Superior temporal gyrus (tissue), 1 donor: Measurements from ENCODE around the gene GALK2.
"Not testable (repeated sequence)": the region's sequence is repeated elsewhere in the genome, so short reads cannot be mapped to it uniquely, and the experiment has no call there.

Experiments used
- DNase-seq: peaks from one replicate; pipeline ENCODE4 v3.0.0-alpha.2; 2016; ENCODE audit errors: extremely low spot score

Gene GALK2

GRCh38 chr15:49339656-49340055 is 169.6 kb downstream of the GALK2 start:
- no peak for DNase-seq

- DNase-seq: no peak
Measured at GRCh38 chr15:49343546-49343945, 173.5 kb downstream of the GALK2 start.

- DNase-seq: not testable (repeated sequence)
Measured at GRCh38 chr15:49354439-49354838, 184.4 kb downstream of the GALK2 start.

DNA sequence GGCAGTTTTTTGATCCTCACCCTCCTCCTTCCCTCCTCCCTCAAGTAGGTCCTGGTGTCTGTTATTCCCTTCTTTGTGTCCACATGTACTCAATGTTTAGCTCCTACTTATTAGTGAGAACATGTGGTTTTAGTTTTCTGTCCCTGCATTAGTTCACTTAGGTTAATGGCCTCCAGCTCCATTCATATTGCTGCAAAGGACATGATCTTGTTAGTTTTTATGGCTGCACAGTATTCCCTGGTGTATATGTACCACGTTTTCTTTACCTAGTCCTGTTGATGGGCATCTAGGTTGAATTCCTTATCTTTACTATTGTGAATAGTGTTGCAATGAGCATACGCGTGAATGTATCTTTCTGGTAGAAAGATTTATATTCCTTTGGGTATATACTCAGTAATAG is 191.3 kb downstream of the GALK2 start:
- no peak for DNase-seq

GRCh38 chr15:49366496-49366895 is 196.4 kb downstream of the GALK2 start:
- no peak for DNase-seq

DNA sequence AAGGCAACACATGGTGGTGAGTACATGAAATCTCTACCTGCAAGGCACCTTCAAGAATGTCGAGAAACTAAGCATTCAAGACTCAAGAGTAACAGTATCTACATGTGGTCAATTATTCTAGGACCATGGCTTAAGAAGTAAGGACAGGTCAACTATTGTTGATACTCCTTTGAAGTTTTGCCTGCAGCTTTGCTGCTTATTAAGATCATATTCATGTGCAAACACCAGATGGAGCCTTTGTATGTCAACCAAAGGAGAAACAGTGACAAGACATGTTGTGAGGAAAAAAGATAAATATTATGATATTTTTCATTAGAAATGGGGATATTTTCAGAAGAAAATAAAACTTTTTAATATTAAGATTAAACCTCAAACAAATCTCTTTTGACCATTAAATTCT is 200.7 kb downstream of the GALK2 start:
- no peak for DNase-seq

DNA sequence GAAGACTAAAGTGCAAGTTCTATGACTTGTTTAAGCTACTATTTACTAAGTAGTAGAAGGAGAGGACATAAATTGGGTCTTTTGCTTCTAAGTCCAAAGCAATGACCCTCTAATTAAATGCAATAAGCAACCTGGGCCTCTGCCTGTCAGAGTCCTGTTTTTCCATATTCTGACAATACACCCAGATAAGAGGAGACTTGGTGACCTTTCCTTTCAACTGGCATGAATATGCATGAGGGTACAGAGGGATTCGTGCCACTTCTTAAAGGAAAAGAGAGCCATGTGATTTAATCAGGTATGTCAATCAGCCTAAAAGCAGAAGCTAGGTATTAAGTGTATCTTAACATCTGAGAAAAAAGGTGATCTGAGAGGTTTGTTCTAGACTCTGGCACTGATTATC is 202.3 kb downstream of the GALK2 start:
- no peak for DNase-seq

DNA sequence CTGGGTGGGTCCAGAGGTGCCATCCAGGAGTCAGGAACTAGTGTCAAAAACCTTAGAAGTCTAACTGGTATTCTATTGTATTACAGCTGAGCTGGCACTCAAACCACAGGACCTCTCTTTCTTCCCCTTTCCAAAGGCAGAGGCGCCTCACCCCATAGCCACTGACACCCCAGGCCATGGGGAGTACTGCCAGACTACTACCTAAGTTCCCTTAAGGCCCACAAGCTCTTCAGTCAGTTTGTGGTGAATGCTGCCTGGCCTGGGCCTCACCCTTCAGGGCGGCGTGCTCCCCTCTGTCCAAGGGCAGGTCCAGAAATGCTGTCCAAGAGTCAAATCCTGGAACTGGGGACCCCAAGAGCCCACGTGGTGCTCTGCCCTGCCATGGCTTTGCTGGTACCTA is 209.9 kb downstream of the GALK2 start:
- DNase-seq: no peak

DNA sequence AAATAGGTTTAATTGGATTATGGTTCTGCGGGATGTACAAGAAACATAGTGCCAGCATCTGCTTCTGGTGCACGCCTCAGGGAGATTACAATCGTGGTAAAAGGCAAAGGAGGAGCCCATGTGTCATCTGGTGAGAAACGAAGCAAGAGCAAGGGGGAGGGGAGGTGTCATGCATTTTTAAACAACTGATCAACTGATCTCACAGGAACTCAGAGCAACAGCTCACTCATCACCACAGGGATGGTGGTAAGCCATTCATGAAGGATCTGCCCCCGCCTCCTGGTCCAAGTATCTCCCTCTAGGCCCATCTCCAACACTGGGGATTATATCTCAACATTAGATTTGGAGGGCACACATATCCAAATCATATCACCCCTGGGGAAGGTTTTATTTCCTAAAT is 210.9 kb downstream of the GALK2 start:
- no peak for DNase-seq
